Cardiac fibroblast (primary cell): Measurements from ENCODE around the gene SNRK.
A peak's percentile ranks its signal among the peaks of the same experiment; 100 is the strongest.
"Not testable (repeated sequence)": the region's sequence is repeated elsewhere in the genome, so short reads cannot be mapped to it uniquely, and the experiment has no call there.

Source experiments
- DNase-seq, 2 donors: peaks; one replicate each; pipeline versions ENCODE4 v3.0.0 to v3.0.0-alpha.2; 2010; ENCODE audit warnings: low read depth in 2 of 2
- H3K4me3 ChIP-seq, 2 donors: replicated peaks in 1 of 2; 1 replicate in 1 of 2; 2 replicates in 1 of 2; pipeline ENCODE4 v1.5.1; 2011; ENCODE audit warnings: low read depth in 2 of 2, low read length in 2 of 2, mild to moderate bottlenecking in 2 of 2, moderate library complexity in 1 of 2
- CTCF ChIP-seq: IDR thresholded peaks from one replicate; pipeline ENCODE4 v1.5.1; 2011; ENCODE audit warnings: low read depth, mild to moderate bottlenecking, low read length, inconsistent platforms

Gene SNRK

GRCh38 chr3:43353923-43354670 lies 67.8 kb downstream of the SNRK start:
- no peak for DNase-seq
- no peak for TF ChIP-seq CTCF
- no peak overlapping the region for H3K4me3 ChIP-seq

- not testable (repeated sequence) for H3K4me3 ChIP-seq, DNase-seq
Observed at GRCh38 chr3:43356033-43356432, 69.7 kb downstream of the SNRK start.

- no peak overlapping the region for H3K4me3 ChIP-seq
- no peak for DNase-seq
- no peak for TF ChIP-seq CTCF
Observed at GRCh38 chr3:43361077-43361476, 74.7 kb downstream of the SNRK start.

GRCh38 chr3:43362183-43362582 lies 75.8 kb downstream of the SNRK start:
- DNase-seq = no peak
- no peak overlapping the region for H3K4me3 ChIP-seq
- no peak for TF ChIP-seq CTCF

GRCh38 chr3:43362961-43363360 lies 76.6 kb downstream of the SNRK start:
- no peak overlapping the region for H3K4me3 ChIP-seq
- DNase-seq = no peak
- no peak for TF ChIP-seq CTCF

GRCh38 chr3:43363621-43364266 lies 77.4 kb downstream of the SNRK start:
- H3K4me3 ChIP-seq = no peak overlapping the region
- TF ChIP-seq CTCF = no peak
- peak; percentile 63 to 68 for DNase-seq

GRCh38 chr3:43364494-43364893 lies 78.2 kb downstream of the SNRK start:
- DNase-seq = no peak
- H3K4me3 ChIP-seq = no peak overlapping the region
- no peak for TF ChIP-seq CTCF
